ENCODE measurements around the gene C1orf53. TPM values are rescaled to one million over a fixed set of nuclear protein-coding genes. Genes with fewer than 3 reads are reported as not detected.

C1orf53 gene
- total RNA-seq, 1 donor from 2014 or later = 0.89 TPM

- DNase-seq = no peak
Observed at GRCh38 chr1:197908716-197909220, 6.3 kb downstream of the C1orf53 start.

GRCh38 chr1:197909384-197909783 is 7.0 kb downstream of the C1orf53 start:
- no peak for DNase-seq

- no peak for DNase-seq
Observed at GRCh38 chr1:197910120-197910991, 7.9 kb downstream of the C1orf53 start.

- no peak for DNase-seq
Observed at GRCh38 chr1:197911111-197911856, 8.9 kb downstream of the C1orf53 start.

GRCh38 chr1:197911857-197912696 is 9.6 kb downstream of the C1orf53 start:
- no peak for DNase-seq

GRCh38 chr1:197912739-197913494 is 10.5 kb downstream of the C1orf53 start:
- no peak for DNase-seq

GRCh38 chr1:197913495-197914276 is 11.3 kb downstream of the C1orf53 start:
- DNase-seq = no peak

- no peak for DNase-seq
Observed at GRCh38 chr1:197914510-197914909, 12.1 kb downstream of the C1orf53 start.

GRCh38 chr1:197915260-197915861 is 12.9 kb downstream of the C1orf53 start:
- DNase-seq = no peak

- no peak for DNase-seq
Observed at GRCh38 chr1:197915862-197916499, 13.6 kb downstream of the C1orf53 start.

GRCh38 chr1:197916500-197916983 is 14.1 kb downstream of the C1orf53 start:
- DNase-seq = no peak

- no peak for DNase-seq
Observed at GRCh38 chr1:197917805-197918651, 15.6 kb downstream of the C1orf53 start.

- DNase-seq = no peak
Observed at GRCh38 chr1:197918807-197919345, 16.4 kb downstream of the C1orf53 start.

- DNase-seq = no peak
Observed at GRCh38 chr1:197919346-197920066, 17.1 kb downstream of the C1orf53 start.

- DNase-seq = no peak
Observed at GRCh38 chr1:197920067-197920396, 17.6 kb downstream of the C1orf53 start.

GRCh38 chr1:197920414-197921117 is 18.1 kb downstream of the C1orf53 start:
- no peak for DNase-seq
